Mesendoderm (in vitro differentiated cells): ENCODE data around the gene ENPEP. TPM values are rescaled to one million over a fixed set of nuclear protein-coding genes. Genes with fewer than 3 reads are reported as not detected.

Experiments used
- small RNA-seq: library from polyadenylated mRNA; stranded (forward); fragments of <200 nt; extraction: miRNeasy Mini kit (QIAGEN cat#:217004); gene quantifications from one replicate; pipeline ENCODE3, GENCODE V24; 2013; ENCODE audit not compliant: insufficient read depth

Gene ENPEP

Small RNAs within 50 kb of the gene (small RNA-seq; reads per million reads assigned to genes)
- gene RF00494, result not detected
